Colon (tissue), 2 donors: ENCODE results near the gene HMGN1.

Source experiments
- FAIRE-seq: peaks from 2 replicates; lab custom pipeline; 2012; peaks lifted over from hg19 to GRCh38; lab: Jason Lieb, UNC
- donor health status: control.
- donor health status: control.

The HMGN1 gene

GRCh38 chr21:39330001-39330400 lies 18.9 kb downstream of the HMGN1 start:
- FAIRE-seq: no peak

- FAIRE-seq: no peak
These were observed 21.2 kb downstream of the HMGN1 start for GRCh38 chr21:39327727-39328126.

GRCh38 chr21:39326607-39327307 lies 22.1 kb downstream of the HMGN1 start:
- no peak for FAIRE-seq

GRCh38 chr21:39325458-39325857 lies 23.4 kb downstream of the HMGN1 start:
- FAIRE-seq: no peak

- no peak for FAIRE-seq
These were observed 27.5 kb downstream of the HMGN1 start for GRCh38 chr21:39321424-39321823.

GRCh38 chr21:39319814-39320332 lies 29.0 kb downstream of the HMGN1 start:
- FAIRE-seq: no peak

- FAIRE-seq: no peak
These were observed 29.6 kb downstream of the HMGN1 start for GRCh38 chr21:39319251-39319756.

- no peak for FAIRE-seq
These were observed 30.6 kb downstream of the HMGN1 start for GRCh38 chr21:39318091-39318959.

- no peak for FAIRE-seq
These were observed 31.5 kb downstream of the HMGN1 start for GRCh38 chr21:39317134-39318090.

- no peak for FAIRE-seq
These were observed 32.2 kb downstream of the HMGN1 start for GRCh38 chr21:39316729-39317128.

GRCh38 chr21:39315603-39316445 lies 33.1 kb downstream of the HMGN1 start:
- no peak for FAIRE-seq

GRCh38 chr21:39314143-39315027 lies 34.5 kb downstream of the HMGN1 start:
- FAIRE-seq: no peak

GRCh38 chr21:39313571-39314142 lies 35.2 kb downstream of the HMGN1 start, which contains the start of gene BRWD1:
Gene BRWD1 (minus strand): TSS chr21:39313632. CDS start chr21:39313491, 141 bp downstream.
- no peak for FAIRE-seq

- no peak for FAIRE-seq
These were observed 35.8 kb downstream of the HMGN1 start for GRCh38 chr21:39313042-39313570.

- no peak for FAIRE-seq
These were observed 36.5 kb downstream of the HMGN1 start for GRCh38 chr21:39312112-39313041.

GRCh38 chr21:39311164-39311563 lies 37.7 kb downstream of the HMGN1 start:
- FAIRE-seq: no peak

GRCh38 chr21:39307466-39307865 lies 41.4 kb downstream of the HMGN1 start:
- FAIRE-seq: peak; percentile 82

GRCh38 chr21:39300587-39300986 lies 48.3 kb downstream of the HMGN1 start:
- no peak for FAIRE-seq
